Measurements from ENCODE around the gene SLC5A1. TPM values are rescaled to one million over a fixed set of nuclear protein-coding genes. Genes with fewer than 3 reads are reported as not detected.

SLC5A1 gene
- total and polyA plus RNA-seq, 2 of the 8 experiments (the other 6 are each of a cell fraction or from before 2014, with no cell fraction given) = 0.06 TPM; not detected in 1

GRCh38 chr22:32023251-32023827 is 19.7 kb upstream of the SLC5A1 start (continued):
- TF ChIP-seq KDM4A (IDR thresholded peaks at IDR 0.05; ENCODE audit: low read depth, low read length, severe bottlenecking) (no peak), RBBP5 (IDR thresholded peaks at IDR 0.05; ENCODE audit: borderline replicate concordance, low read depth, low read length) (no peak), KDM5A (IDR thresholded peaks at IDR 0.05; ENCODE audit: low read length) (no peak), CTBP2 (IDR thresholded peaks at IDR 0.05; ENCODE audit: borderline replicate concordance, insufficient read depth, insufficient read length, low read length) (no peak), E2F6 (IDR thresholded peaks at IDR 0.05) (no peak)

Measured in H1 (cell line).